IPS-20b (cell line): Measurements from ENCODE around the gene PDLIM3.
"Not testable (repeated sequence)": the region's sequence is repeated elsewhere in the genome, so short reads cannot be mapped to it uniquely, and the experiment has no call there.

Experiments
- H3K27ac ChIP-seq: one replicate; pipeline ENCODE4 v1.5.1; 2013; ENCODE audit warnings: low read length
- H3K27me3 ChIP-seq: 2 replicates; pipeline ENCODE4 v1.6.1; 2013; ENCODE audit warnings: mild to moderate bottlenecking, low read length, inconsistent platforms; ENCODE audit not compliant: insufficient read depth
- H3K36me3 ChIP-seq: 2 replicates; pipeline ENCODE4 v1.6.1; 2013; ENCODE audit warnings: low read depth, mild to moderate bottlenecking, inconsistent platforms, low read length, moderate library complexity; ENCODE audit not compliant: insufficient read depth
- H3K4me1 ChIP-seq: 2 replicates; pipeline ENCODE4 v1.6.1; 2013; ENCODE audit warnings: mild to moderate bottlenecking, control low read depth, inconsistent platforms, low read length, moderate library complexity; ENCODE audit not compliant: insufficient read depth
- H3K4me3 ChIP-seq: 2 replicates; pipeline ENCODE4 v1.5.1; 2013; ENCODE audit warnings: mild to moderate bottlenecking, low read length, inconsistent platforms
- H3K9ac ChIP-seq: 2 replicates; pipeline ENCODE4 v1.6.1; 2013; ENCODE audit warnings: low read depth, mild to moderate bottlenecking, inconsistent platforms, low read length, moderate library complexity
- H3K9me3 ChIP-seq: 2 replicates; pipeline ENCODE4 v1.6.1; 2013; ENCODE audit warnings: mild to moderate bottlenecking, low read depth, low read length, inconsistent platforms; ENCODE audit not compliant: insufficient read depth

Gene PDLIM3

DNA sequence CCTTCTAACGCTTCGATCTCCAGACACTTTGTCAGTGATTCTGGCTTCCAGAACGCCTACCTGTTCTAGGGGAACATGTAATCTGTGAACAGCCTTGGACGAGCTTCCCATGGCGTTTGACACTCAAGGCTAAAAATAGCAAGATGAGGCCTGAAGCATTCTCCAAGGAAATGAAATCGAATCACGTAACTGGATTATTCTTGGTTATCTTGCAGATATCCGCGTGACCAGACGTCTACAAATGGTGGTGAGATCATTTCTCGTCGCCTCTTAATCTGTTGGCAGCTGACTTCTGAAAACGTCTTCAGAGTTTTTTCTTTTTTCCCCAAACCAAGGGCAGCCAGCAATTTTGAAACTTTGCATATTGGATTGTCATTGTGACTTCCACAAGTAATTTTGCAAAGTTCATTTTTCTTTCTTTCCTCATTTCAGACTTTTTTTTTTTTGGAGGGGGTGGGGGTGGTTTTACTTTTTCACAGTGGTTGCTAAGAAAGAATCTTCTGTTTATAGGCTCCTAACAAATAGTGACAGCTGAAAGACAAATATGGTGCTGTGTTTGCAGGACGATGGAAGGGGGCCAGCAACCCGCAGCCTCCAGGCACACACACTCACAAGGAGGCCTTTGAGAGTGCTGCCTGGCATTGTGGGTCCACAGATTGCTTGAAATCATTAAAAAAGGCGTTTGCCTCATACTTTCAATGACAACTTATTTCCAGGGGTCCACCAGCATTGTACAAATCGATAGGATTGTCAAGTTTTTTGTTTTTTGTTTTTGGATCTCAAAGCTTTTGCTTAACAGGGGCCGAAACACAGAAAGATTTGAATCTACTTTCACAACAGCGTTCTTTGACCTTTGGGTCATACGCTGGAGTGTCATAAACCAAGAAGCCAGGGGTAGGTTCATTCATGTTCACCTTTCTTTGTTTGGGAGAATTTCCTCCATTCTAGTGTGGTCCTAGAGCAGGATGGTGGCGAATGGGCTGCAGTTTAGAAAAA is 32.4 kb upstream of the PDLIM3 start:
- no peak overlapping the region for H3K9ac ChIP-seq
- no peaks in the 10 kb centered on the region for H3K36me3 ChIP-seq
- peaks cover 5% of the 10 kb centered on the region for H3K9me3 ChIP-seq
- H3K27me3 ChIP-seq: no peaks in the 10 kb centered on the region
- no peaks in the 10 kb centered on the region for H3K4me1 ChIP-seq
- no peak overlapping the region for H3K27ac ChIP-seq
- no peak overlapping the region for H3K4me3 ChIP-seq

DNA sequence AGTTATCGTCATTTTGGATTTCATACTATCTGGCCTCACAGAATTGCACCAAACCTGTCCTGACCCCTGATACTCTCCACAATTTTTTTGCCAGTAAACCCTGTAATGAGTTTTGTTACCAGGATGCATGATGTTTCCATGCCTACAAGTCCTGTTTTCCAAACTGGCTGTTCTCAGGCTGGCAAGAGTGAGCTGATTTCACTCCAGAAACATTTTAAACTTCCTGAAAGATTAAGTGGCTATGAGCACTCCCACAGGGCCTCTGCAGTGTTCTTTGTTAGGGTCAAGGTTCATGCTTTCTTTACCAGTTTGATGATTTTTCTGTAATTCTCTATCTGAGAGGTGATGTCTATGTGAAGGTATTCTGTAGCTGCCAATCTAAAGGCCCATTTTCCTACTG is 31.7 kb upstream of the PDLIM3 start:
- Histone ChIP-seq H3K4me1 (no peaks in the 10 kb centered on the region), H3K36me3 (no peaks in the 10 kb centered on the region), H3K9ac (no peak overlapping the region), H3K9me3 (peaks cover 5% of the 10 kb centered on the region), H3K27me3 (no peaks in the 10 kb centered on the region), H3K27ac (no peak overlapping the region), H3K4me3 (no peak overlapping the region)

DNA sequence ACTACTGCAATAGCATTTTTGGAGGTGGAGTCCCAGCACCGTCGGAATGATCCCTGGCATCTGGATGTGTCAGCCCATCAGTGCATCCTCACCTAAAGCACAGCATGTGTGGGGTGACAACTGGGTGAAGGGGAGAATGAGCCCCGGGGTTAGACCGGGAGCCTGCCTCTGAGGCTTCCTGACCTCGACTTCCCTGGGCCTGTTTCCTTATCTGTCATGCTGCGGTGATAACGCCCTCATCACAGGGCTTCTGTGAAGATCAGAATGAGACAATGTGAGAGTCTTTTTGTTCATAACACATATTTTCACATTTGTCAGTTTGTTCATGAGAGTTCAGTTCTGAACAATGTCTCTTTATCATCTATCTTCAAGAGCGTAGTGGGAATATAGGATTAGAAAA is 31.1 kb upstream of the PDLIM3 start:
- Histone ChIP-seq H3K9ac (no peak overlapping the region), H3K27ac (no peak overlapping the region), H3K9me3 (peaks cover 5% of the 10 kb centered on the region)

DNA sequence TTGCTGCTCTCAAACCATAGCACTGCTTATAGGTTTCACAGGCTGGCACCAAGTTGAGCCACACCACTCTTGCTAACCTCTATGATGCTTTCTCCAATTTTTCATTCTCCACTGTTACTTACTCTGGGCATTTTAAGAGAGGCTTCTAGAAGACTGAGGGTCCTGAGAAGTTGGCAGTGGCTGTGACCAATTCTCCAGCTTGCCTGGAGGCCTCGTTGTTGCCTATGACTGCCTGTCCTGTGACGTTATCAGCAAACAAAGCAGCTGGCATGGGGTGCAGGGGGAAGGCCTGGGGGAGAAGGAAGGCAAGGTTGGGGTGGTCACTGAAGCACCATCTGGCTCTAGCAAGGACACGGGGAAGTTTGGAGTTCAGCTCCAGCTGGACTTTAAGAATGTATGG is 30.4 kb upstream of the PDLIM3 start:
- no peak overlapping the region for H3K27ac ChIP-seq
- H3K9me3 ChIP-seq: peaks cover 5% of the 10 kb centered on the region
- no peaks in the 10 kb centered on the region for H3K27me3 ChIP-seq
- no peaks in the 10 kb centered on the region for H3K4me1 ChIP-seq
- H3K36me3 ChIP-seq: no peaks in the 10 kb centered on the region
- no peak overlapping the region for H3K4me3 ChIP-seq
- no peak overlapping the region for H3K9ac ChIP-seq

More for the DNA sequence above, 31.1 kb upstream of the PDLIM3 start:
- H3K27me3 ChIP-seq: no peaks in the 10 kb centered on the region
- no peak overlapping the region for H3K4me3 ChIP-seq
- no peaks in the 10 kb centered on the region for H3K4me1 ChIP-seq
- H3K36me3 ChIP-seq: no peaks in the 10 kb centered on the region

DNA sequence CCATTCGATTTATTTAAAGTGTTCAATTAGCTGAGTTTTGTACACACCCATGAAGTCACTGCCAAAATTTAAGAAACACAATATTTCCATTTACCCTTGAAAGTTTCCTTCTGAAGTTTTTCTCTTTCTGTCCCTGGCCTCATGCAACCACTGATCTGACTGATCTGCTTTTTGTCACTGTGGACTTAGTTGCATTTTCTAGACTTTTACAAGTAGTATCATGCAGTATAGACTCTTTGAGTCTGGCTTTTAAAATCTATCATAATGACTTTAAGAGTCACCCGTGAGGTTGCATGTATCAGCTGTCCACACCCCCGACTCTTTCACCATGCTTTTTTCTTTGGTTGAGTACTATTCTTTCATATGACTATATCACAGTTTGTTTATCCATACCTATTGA is 29.0 kb upstream of the PDLIM3 start:
- Histone ChIP-seq H3K36me3 (no peaks in the 10 kb centered on the region), H3K4me3 (no peak overlapping the region), H3K27ac (no peak overlapping the region), H3K9me3 (peaks cover 5% of the 10 kb centered on the region), H3K9ac (no peak overlapping the region), H3K4me1 (peaks cover 7% of the 10 kb centered on the region; the same call in 1 of the 2 replicates), H3K27me3 (no peaks in the 10 kb centered on the region)

DNA sequence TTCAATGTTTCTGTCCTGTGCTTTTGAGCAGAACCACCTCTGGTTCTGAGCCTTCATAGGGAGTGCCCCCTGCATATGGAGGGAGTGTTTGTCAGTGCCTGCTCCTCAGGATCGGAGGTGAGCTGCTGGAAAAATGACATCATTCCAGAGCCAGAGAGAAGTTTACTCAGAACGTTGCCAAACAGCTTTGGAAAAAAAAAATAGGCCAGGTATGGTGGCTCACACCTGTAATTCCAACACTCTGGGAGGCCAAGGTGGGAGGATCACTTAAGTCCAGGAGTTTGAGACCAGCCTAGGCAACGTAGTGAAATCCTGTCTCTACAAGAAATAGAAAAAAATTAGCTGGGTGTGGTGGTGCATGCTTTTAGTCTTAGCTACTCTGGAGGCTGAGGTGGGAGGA is 27.2 kb upstream of the PDLIM3 start:
- H3K9ac ChIP-seq: no peak overlapping the region
- no peak overlapping the region for H3K27ac ChIP-seq
- no peak overlapping the region for H3K4me3 ChIP-seq
- no peaks in the 10 kb centered on the region for H3K27me3 ChIP-seq
- peaks cover 5% of the 10 kb centered on the region for H3K9me3 ChIP-seq
- H3K4me1 ChIP-seq: peaks cover 7% of the 10 kb centered on the region; the same call in 1 of the 2 replicates
- no peaks in the 10 kb centered on the region for H3K36me3 ChIP-seq

DNA sequence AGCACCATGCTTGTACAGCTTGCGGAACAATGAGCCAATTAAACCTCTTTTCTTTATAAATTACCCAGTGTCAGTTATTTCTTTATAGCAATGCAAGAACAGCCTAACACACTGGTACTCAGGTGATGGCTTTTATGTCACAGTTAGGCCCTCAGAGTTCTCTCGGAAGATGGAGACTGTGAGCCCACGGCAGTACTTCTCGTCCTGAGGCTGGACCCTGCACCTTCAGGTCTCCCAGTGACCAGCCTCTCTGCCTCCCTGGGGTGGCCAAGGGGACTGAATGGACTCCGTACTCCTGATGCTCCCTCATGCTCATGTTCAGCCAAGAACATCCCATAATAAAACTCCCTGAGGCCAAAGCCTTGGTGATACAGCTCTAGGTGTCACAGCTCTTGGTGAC is 25.0 kb upstream of the PDLIM3 start:
- Histone ChIP-seq H3K36me3 (no peaks in the 10 kb centered on the region), H3K4me1 (peaks cover 7% of the 10 kb centered on the region; the same call in 1 of the 2 replicates), H3K27ac (no peak overlapping the region), H3K9ac (no peak overlapping the region), H3K4me3 (no peak overlapping the region), H3K27me3 (no peaks in the 10 kb centered on the region), H3K9me3 (peaks cover 5% of the 10 kb centered on the region)

DNA sequence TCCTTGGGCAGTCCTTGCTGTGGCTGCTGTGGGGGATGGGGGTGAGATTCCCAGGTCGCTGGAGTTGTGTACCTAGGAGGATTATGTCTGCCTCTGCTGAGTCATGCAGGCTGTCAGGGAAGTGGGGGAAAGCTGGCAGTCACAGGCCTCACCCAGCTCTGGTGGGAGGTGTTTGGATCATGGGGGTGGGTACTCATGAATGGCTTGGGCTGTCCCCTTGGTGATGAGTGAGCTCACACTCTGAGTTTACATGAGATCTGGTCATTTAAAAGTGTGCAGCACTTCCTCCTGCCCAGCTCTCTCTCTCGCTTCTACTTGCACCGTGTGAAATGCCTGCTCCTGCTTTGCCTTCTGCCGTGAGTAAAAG is 24.6 kb upstream of the PDLIM3 start:
- Histone ChIP-seq H3K36me3 (no peaks in the 10 kb centered on the region), H3K4me3 (no peak overlapping the region), H3K9ac (no peak overlapping the region), H3K27ac (no peak overlapping the region), H3K4me1 (peaks cover 7% of the 10 kb centered on the region; the same call in 1 of the 2 replicates), H3K27me3 (no peaks in the 10 kb centered on the region), H3K9me3 (peaks cover 3% of the 10 kb centered on the region)

GRCh38 chr4:185559251-185559914 is 24.1 kb upstream of the PDLIM3 start:
- not testable (repeated sequence) for H3K36me3 ChIP-seq, H3K4me1 ChIP-seq, H3K4me3 ChIP-seq, H3K27me3 ChIP-seq, H3K27ac ChIP-seq, H3K9me3 ChIP-seq, H3K9ac ChIP-seq

GRCh38 chr4:185554365-185555126 is 19.2 kb upstream of the PDLIM3 start:
- H3K36me3 ChIP-seq: no peaks in the 10 kb centered on the region
- no peak overlapping the region for H3K9ac ChIP-seq
- H3K9me3 ChIP-seq: no peaks in the 10 kb centered on the region
- H3K27me3 ChIP-seq: no peaks in the 10 kb centered on the region
- H3K27ac ChIP-seq: no peak overlapping the region
- no peak overlapping the region for H3K4me3 ChIP-seq
- no peaks in the 10 kb centered on the region; the same call in 1 of the 2 replicates for H3K4me1 ChIP-seq

GRCh38 chr4:185552254-185552653 is 16.9 kb upstream of the PDLIM3 start:
- H3K4me1 ChIP-seq: no peaks in the 10 kb centered on the region
- no peak overlapping the region for H3K9ac ChIP-seq
- H3K27ac ChIP-seq: no peak overlapping the region
- no peaks in the 10 kb centered on the region for H3K9me3 ChIP-seq
- H3K36me3 ChIP-seq: no peaks in the 10 kb centered on the region
- no peaks in the 10 kb centered on the region for H3K27me3 ChIP-seq
- no peak overlapping the region for H3K4me3 ChIP-seq
